ENCODE data around the gene COX7A2L. TPM values are rescaled to one million over a fixed set of nuclear protein-coding genes. Genes with fewer than 3 reads are reported as not detected.

Gene COX7A2L
- total and polyA plus RNA-seq, 9 of the 15 experiments (the other 6 are each of a cell fraction or from before 2014, with no cell fraction given): 118 to 481 (median 163) TPM

DNA sequence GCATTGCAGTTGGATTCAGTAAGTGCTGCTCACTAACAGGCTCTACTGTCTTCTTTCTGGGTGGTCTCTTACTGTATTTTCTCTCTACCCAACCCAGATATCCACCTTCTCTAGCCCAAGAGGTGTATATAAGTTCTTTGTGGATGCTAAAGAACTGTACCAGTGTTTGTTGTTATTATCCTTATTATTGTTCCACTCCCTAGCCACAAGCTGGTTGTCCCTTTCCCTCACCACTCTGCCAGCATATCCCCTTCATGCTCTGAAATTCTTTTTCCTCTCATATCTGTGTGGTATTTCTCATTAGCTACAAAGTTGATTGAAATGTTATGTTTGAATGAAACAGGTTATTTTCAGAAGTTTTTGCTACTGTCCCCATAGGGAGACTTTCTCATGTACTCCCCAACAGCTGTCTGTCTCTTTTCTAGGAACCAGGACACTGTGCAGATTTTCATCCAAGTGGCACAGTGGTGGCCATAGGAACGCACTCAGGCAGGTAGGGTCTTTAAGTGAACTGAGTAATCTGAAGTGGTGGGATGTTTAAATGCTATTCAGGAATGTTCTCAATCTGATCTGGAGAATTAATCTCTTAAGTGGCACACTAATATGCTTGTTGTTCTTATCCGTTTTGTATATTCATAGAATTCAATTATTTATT lies 56.8 kb downstream of the COX7A2L start:
- Histone ChIP-seq H3K27ac (ENCODE audit: extremely low read depth, low read depth, low read length) (no peak overlapping the region), H4K20me1 (replicated peaks; ENCODE audit: control insufficient read depth, insufficient read depth, low read length) (no peaks in the 10 kb centered on the region), H3K4me3 (no peak overlapping the region), H3K4me1 (replicated peaks in 1 of 2; ENCODE audit: control insufficient read depth in 2 of 2, insufficient read depth in 2 of 2, low read length in 2 of 2) (no peaks in the 10 kb centered on the region), H3K9me1 (ENCODE audit: control insufficient read depth, insufficient read depth, low read length) (no peaks in the 10 kb centered on the region), H2AFZ (ENCODE audit: low read depth, low read length) (no peak overlapping the region), H3K36me3 (ENCODE audit: control insufficient read depth, insufficient read depth, low read length) (peaks cover 29% of the 10 kb centered on the region; the same call in 2 of the 3 replicates), H3K79me2 (ENCODE audit: control insufficient read depth, insufficient read depth, low read length) (no peaks in the 10 kb centered on the region), H3K27me3 (ENCODE audit: control insufficient read depth in 2 of 2, insufficient read depth in 2 of 2, low read length in 2 of 2) (no peaks in the 10 kb centered on the region), H3K9me3 (replicated peaks; ENCODE audit: control insufficient read depth, insufficient read depth, low read depth, low read length) (no peaks in the 10 kb centered on the region), H3K4me2 (ENCODE audit: insufficient read depth, low read length) (no peak overlapping the region), H3K9ac (ENCODE audit: insufficient read depth in 1 of 2, low read depth in 2 of 2, low read length in 2 of 2) (no peak overlapping the region)
- ChIA-PET POLR2A (interaction anchor here (0.6 to 0.8 kb wide), 3 partner anchors 9 to 1491 kb away, joined by 3 read pairs; no protein-coding TSS in a partner anchor), CTCF (ENCODE audit: low intra/inter-chr PET ratio) (no interaction called here)
- no peak for FAIRE-seq
- BruUV-seq (replicated peaks): no TSS peak
- 77% methylated on average over 2 of the region's 2 CpGs for WGBS (ENCODE audit: insufficient coverage, low coverage, missing lambda C conversion rate)
- ATAC-seq: no peak
- intact Hi-C loops (cut with micrococcal nuclease) (no loop called here), in situ Hi-C loops (cut with MboI) (no loop called here)
- DNase-seq (ENCODE audit: extremely low read depth in 1 of 4, low spot score in 3 of 4): no peak
- TF ChIP-seq ESRRB (CRISPR knock-in tag; IDR thresholded peaks at IDR 0.05; ENCODE audit: borderline replicate concordance) (no peak), MED1 (CRISPR knock-in tag; IDR thresholded peaks at IDR 0.05; ENCODE audit: borderline replicate concordance) (no peak), CXXC5 (CRISPR knock-in tag; IDR thresholded peaks at IDR 0.05) (no peak), SP2 (IDR thresholded peaks at IDR 0.05; ENCODE audit: extremely low read depth, low read depth, low read length, poor library complexity, severe bottlenecking) (no peak), MCM5 (IDR thresholded peaks at IDR 0.05; ENCODE audit: low read depth) (no peak), HMG20A (CRISPR knock-in tag; conservative IDR thresholded peaks at IDR 0.05) (no peak), CAMTA2 (CRISPR knock-in tag; conservative IDR thresholded peaks at IDR 0.05) (no peak)
- TF ChIP-seq, protein P1, sequence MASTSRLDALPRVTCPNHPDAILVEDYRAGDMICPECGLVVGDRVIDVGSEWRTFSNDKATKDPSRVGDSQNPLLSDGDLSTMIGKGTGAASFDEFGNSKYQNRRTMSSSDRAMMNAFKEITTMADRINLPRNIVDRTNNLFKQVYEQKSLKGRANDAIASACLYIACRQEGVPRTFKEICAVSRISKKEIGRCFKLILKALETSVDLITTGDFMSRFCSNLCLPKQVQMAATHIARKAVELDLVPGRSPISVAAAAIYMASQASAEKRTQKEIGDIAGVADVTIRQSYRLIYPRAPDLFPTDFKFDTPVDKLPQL (IDR thresholded peaks at IDR 0.05; ENCODE audit: extremely low read depth, insufficient read length): no peak
